ENCODE results near the gene PARP12.

- TF ChIP-seq CTCF (IDR thresholded peaks at IDR 0.05; ENCODE audit: insufficient read depth, low read depth, low read length), result no peak
- TF ChIP-seq EZH2 (IDR thresholded peaks at IDR 0.05; ENCODE audit: insufficient read depth, low read length), result no peak
Measured at GRCh38 chr7:140021603-140022002, 41.1 kb downstream of the PARP12 start.
